Measurements from ENCODE around the gene CANT1. TPM values are rescaled to one million over a fixed set of nuclear protein-coding genes. Genes with fewer than 3 reads are reported as not detected.

CANT1 gene
- total and polyA plus RNA-seq, 9 of the 15 experiments (the other 6 are each of a cell fraction or from before 2014, with no cell fraction given): 2.7 to 66.4 (median 22.5) TPM

- TF ChIP-seq XRCC5 (IDR thresholded peaks at IDR 0.05; ENCODE audit: low read depth, low read length): no peak
- TF ChIP-seq POU5F1 (IDR thresholded peaks at IDR 0.05; ENCODE audit: borderline replicate concordance, low read depth, low read length, partially characterized antibody): no peak
- no peak for TF ChIP-seq MEF2A (IDR thresholded peaks at IDR 0.05; ENCODE audit: control insufficient read depth, low read depth, low read length)
- TF ChIP-seq ZNF3 (CRISPR knock-in tag; IDR thresholded peaks at IDR 0.05): no peak
- no peak for TF ChIP-seq KDM4B (IDR thresholded peaks at IDR 0.05; ENCODE audit: borderline replicate concordance in 2 of 2, low read depth in 1 of 2)
- TF ChIP-seq ZNF395 (CRISPR knock-in tag; IDR thresholded peaks at IDR 0.05): no peak
- TF ChIP-seq TEAD1 (CRISPR knock-in tag; IDR thresholded peaks at IDR 0.05): no peak
- no peak for TF ChIP-seq TRIM28 (IDR thresholded peaks at IDR 0.05)
- TF ChIP-seq FOXA1 (IDR thresholded peaks at IDR 0.05; ENCODE audit: borderline replicate concordance): no peak
- no peak for TF ChIP-seq GATAD2B (IDR thresholded peaks at IDR 0.05; ENCODE audit: borderline replicate concordance)
- TF ChIP-seq DACH1 (IDR thresholded peaks at IDR 0.05; ENCODE audit: partially characterized antibody): no peak
- TF ChIP-seq RERE (CRISPR knock-in tag; IDR thresholded peaks at IDR 0.05; ENCODE audit: borderline replicate concordance): no peak
- no peak for TF ChIP-seq ARHGAP35 (IDR thresholded peaks at IDR 0.05; ENCODE audit: partially characterized antibody)
- TF ChIP-seq SETDB1 (IDR thresholded peaks at IDR 0.05; ENCODE audit: low read length): no peak
- no peak for TF ChIP-seq EZH2 (IDR thresholded peaks at IDR 0.05; ENCODE audit: borderline replicate concordance, low read depth, low read length)
- TF ChIP-seq ZSCAN29 (IDR thresholded peaks at IDR 0.05): no peak
- TF ChIP-seq ILK (tag; IDR thresholded peaks at IDR 0.05; ENCODE audit: borderline replicate concordance, low read depth): no peak
- TF ChIP-seq MIER1 (IDR thresholded peaks at IDR 0.05; ENCODE audit: low read depth): no peak
- TF ChIP-seq ZNF583 (CRISPR knock-in tag; IDR thresholded peaks at IDR 0.05): peak; percentile 43; the same call in 1 of the 2 replicates
- no peak for TF ChIP-seq ZBTB49 (CRISPR knock-in tag; IDR thresholded peaks at IDR 0.05; ENCODE audit: borderline replicate concordance)
Observed at GRCh38 chr17:78986649-78987328, 22.8 kb downstream of the CANT1 start (continued).
